IgD-negative memory B cell (primary cell): Measurements from ENCODE around the gene PRPF40B. TPM values are rescaled to one million over a fixed set of nuclear protein-coding genes. Genes with fewer than 3 reads are reported as not detected.

ENCODE experiments used
- H3K27ac Mint-ChIP-seq, 3 donors: one replicate each; pipeline ENCODE4 v1.8.0; 2020 to 2022; ENCODE audit warnings: mild to moderate bottlenecking in 3 of 3, mixed read lengths in 3 of 3, moderate library complexity in 1 of 3
- H3K27me3 Mint-ChIP-seq: one replicate; pipeline ENCODE4 v1.8.0; 2021; ENCODE audit warnings: mixed read lengths
- H3K36me3 Mint-ChIP-seq: one replicate; pipeline ENCODE4 v1.8.0; 2020; ENCODE audit warnings: mild to moderate bottlenecking, mixed read lengths
- H3K4me1 Mint-ChIP-seq, 3 donors: one replicate each; pipeline ENCODE4 v1.8.0; 2020 to 2022; ENCODE audit warnings: mixed read lengths in 3 of 3, mild to moderate bottlenecking in 1 of 3
- H3K4me3 Mint-ChIP-seq, 4 donors: one replicate each; pipeline ENCODE4 v1.8.0; 2020 to 2022; ENCODE audit warnings: mild to moderate bottlenecking in 4 of 4, mixed read lengths in 4 of 4, moderate library complexity in 3 of 4
- H3K9me3 Mint-ChIP-seq, 3 donors: one replicate each; pipeline ENCODE4 v1.8.0; 2020 to 2021; ENCODE audit warnings: mixed read lengths in 3 of 3, mild to moderate bottlenecking in 1 of 3
- polyA plus RNA-seq: library from polyadenylated mRNA; unstranded; fragments of 300-500 nt; fragmentation: Illumina TruSeq; gene quantifications from one replicate; pipeline ENCODE4 v1.2.3, GENCODE V29; 2021

The PRPF40B gene
- polyA plus RNA-seq, 1 donor from 2014 or later, result 5.7 TPM

DNA sequence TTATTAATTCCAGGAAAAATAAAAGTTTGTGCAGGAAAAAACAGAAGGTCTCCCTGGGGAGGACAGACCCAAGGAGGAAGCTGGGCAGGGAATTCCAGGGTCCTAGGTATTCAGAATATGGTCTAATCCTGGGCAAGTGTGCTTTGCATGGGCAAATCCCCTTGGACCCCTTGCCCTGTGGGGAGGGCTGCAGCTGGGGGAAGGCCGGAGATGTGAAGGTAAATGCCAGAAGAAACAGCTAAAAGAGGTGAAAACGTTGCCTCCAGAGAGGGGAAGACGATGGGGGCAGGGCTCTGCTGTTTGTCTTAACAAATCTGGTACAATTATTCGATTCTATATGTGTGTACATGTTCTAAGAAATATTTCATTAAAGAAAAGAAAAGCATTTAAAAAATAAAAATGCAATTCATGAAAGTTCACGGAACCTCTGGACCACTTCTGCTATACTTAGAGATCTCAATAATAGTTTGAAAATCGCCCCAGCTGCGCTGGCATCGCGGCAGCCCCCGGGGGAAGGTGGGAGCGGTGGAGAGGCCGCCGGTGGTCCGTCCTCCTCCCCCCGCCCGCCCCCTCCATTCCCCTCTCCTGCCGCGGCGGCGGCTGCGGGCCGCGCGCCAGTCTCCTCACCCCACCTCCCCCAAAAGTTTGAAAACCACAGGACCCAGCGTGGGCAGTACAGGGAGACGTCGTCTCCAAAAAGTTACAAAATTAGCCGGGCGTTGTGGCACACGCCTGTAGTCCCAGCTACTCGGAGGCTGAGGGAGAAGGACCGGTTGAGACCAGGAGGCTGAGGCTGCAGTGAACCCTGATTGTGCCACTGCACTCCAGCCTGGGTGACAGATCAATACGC lies 1.5 kb upstream of the PRPF40B start:
- Mint-ChIP-seq H3K9me3 (no peaks in the 10 kb centered on the region), H3K27me3 (peaks cover 5% of the 10 kb centered on the region), H3K27ac (peak overlapping the region; percentile 91 to 98 (median 94)), H3K36me3 (no peaks in the 10 kb centered on the region), H3K4me1 (peaks cover 14 to 30% (median 18%) of the 10 kb centered on the region in 3 donors), H3K4me3 (peak overlapping the region; percentile 90 to 98 (median 94))

GRCh38 chr12:49622501-49623141 lies 740 bp upstream of the PRPF40B start:
- H3K27me3 Mint-ChIP-seq, result peaks cover 5% of the 10 kb centered on the region
- H3K4me1 Mint-ChIP-seq, result peaks cover 14 to 30% (median 18%) of the 10 kb centered on the region in 3 donors
- H3K27ac Mint-ChIP-seq, result peak overlapping the region; percentile 91 to 98 (median 94)
- H3K4me3 Mint-ChIP-seq, result peak overlapping the region; percentile 90 to 98 (median 94)
- H3K9me3 Mint-ChIP-seq, result no peaks in the 10 kb centered on the region
- no peaks in the 10 kb centered on the region for H3K36me3 Mint-ChIP-seq

DNA sequence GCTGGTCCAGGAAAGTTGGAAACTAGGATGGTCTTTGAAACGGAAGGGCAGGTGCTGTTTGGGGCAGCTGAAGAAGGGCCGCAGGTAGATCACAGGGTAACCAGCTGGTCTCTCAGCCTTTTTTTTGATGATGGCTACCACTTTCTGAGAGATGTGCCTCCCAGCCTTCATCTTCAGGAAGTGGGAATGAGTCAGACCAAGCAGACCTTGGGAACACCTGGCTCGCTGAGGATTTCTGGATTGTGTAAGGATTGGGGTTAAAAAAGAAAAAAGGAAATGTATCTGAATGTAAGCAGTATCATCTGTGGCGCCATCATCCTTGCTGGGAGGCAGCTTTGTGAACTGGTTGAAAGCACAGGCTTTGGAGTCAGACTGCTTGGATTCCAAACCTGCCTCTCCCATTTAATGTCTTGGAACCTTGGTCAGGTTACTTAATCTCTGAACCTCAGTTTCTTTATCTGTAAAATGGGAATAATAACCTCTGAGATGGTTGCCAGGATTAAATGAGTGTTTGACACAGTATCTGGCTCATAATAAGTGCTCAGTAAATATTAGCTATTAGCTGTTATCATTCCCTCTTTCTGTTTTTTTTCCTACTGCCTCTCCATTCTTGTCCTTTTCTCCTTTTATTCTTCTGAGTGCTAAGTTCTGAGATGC lies 1.7 kb downstream of the PRPF40B start:
- H3K27me3 Mint-ChIP-seq, result no peaks in the 10 kb centered on the region
- H3K4me1 Mint-ChIP-seq, result peaks cover 14 to 21% (median 18%) of the 10 kb centered on the region in 3 donors
- no peaks in the 10 kb centered on the region for H3K36me3 Mint-ChIP-seq
- peak overlapping the region in 2 of 3 donors; percentile 24 to 74 for H3K27ac Mint-ChIP-seq
- H3K4me3 Mint-ChIP-seq, result no peak overlapping the region
- H3K9me3 Mint-ChIP-seq, result no peaks in the 10 kb centered on the region

- Mint-ChIP-seq H3K4me3 (no peak overlapping the region), H3K27me3 (no peaks in the 10 kb centered on the region), H3K36me3 (no peaks in the 10 kb centered on the region), H3K27ac (no peak overlapping the region), H3K4me1 (peaks cover 8 to 15% (median 13%) of the 10 kb centered on the region in 3 donors), H3K9me3 (no peaks in the 10 kb centered on the region)
Measured at GRCh38 chr12:49626169-49626835, 2.9 kb downstream of the PRPF40B start.

DNA sequence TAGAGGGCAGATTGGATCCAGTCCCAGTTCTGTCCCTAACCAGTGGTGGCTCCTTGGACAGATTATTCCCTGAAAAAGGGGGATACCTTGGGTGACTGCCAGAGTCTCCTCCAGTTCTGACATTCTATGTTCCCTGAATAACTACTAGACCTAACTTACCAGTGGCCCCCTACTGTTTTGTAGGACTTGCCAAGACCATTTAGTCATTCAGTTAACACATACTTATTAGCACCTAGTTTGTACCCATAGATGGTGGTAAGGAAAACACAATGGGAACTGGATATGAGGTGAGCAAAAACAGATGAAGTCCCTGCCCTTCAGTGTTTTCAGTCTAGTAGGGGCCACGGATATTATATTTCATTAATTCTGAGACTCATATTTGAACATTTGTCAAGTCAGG lies 3.5 kb downstream of the PRPF40B start:
- Mint-ChIP-seq H3K27me3 (no peaks in the 10 kb centered on the region), H3K4me3 (no peak overlapping the region), H3K9me3 (no peaks in the 10 kb centered on the region), H3K27ac (no peak overlapping the region), H3K36me3 (no peaks in the 10 kb centered on the region), H3K4me1 (peaks cover 4 to 11% (median 8%) of the 10 kb centered on the region in 3 donors)

GRCh38 chr12:49627752-49628360 lies 4.5 kb downstream of the PRPF40B start:
- H3K36me3 Mint-ChIP-seq, result no peaks in the 10 kb centered on the region

DNA sequence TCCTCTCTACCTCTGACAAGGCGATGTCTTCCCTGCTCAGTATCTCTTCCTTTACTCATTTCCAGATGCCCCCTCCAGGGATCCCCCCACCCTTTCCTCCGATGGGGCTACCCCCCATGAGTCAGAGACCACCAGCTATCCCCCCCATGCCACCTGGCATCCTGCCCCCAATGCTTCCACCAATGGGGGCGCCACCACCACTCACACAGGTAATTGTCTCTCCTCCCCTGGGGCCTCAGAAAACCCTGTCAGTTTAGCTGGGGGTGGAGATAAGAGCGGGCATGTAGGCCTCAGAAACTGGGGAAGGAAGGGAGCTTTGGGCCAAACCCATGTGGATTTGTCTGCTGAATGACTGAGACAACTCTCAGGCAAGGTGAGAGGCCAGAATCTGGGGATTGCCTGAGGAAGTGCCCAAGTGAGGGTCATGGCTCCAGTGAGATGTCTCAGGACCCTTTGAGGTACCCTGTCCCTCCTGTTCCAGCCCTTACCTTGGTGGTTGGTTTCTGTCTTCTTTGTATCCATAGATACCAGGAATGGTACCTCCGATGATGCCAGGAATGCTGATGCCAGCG lies 8.1 kb downstream of the PRPF40B start:
- Mint-ChIP-seq H3K27me3 (no peaks in the 10 kb centered on the region), H3K9me3 (no peaks in the 10 kb centered on the region), H3K4me3 (no peak overlapping the region), H3K4me1 (no peaks in the 10 kb centered on the region), H3K27ac (no peak overlapping the region), H3K36me3 (no peaks in the 10 kb centered on the region)

More at GRCh38 chr12:49627752-49628360, 4.5 kb downstream of the PRPF40B start:
- Mint-ChIP-seq H3K27me3 (no peaks in the 10 kb centered on the region), H3K27ac (no peak overlapping the region), H3K4me3 (no peak overlapping the region), H3K9me3 (no peaks in the 10 kb centered on the region), H3K4me1 (peaks cover 0 to 4% (median 1%) of the 10 kb centered on the region in 3 donors)

DNA sequence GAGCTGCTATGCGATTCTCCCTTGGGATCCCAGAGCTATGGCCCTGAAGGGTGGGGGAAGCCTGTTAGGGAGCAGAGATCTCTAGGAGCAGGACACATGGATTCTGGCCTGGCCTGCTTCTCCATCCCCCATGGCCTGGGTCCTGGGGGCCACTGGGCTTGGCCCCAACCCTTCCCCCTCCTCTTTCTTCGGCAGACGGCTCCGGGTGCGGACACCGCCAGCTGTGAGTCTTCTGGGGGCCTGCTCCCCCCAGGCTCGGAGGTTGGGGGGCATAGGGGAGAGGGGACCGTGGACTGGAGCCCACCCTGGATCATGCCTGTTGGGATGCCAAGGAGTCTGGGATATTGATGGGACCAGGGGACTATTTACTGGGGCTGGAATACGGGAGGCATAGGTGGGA lies 9.0 kb downstream of the PRPF40B start:
- Mint-ChIP-seq H3K4me3 (no peak overlapping the region), H3K9me3 (no peaks in the 10 kb centered on the region), H3K27ac (no peak overlapping the region), H3K36me3 (no peaks in the 10 kb centered on the region), H3K4me1 (peaks cover 6 to 9% (median 6%) of the 10 kb centered on the region in 3 donors), H3K27me3 (no peaks in the 10 kb centered on the region)

DNA sequence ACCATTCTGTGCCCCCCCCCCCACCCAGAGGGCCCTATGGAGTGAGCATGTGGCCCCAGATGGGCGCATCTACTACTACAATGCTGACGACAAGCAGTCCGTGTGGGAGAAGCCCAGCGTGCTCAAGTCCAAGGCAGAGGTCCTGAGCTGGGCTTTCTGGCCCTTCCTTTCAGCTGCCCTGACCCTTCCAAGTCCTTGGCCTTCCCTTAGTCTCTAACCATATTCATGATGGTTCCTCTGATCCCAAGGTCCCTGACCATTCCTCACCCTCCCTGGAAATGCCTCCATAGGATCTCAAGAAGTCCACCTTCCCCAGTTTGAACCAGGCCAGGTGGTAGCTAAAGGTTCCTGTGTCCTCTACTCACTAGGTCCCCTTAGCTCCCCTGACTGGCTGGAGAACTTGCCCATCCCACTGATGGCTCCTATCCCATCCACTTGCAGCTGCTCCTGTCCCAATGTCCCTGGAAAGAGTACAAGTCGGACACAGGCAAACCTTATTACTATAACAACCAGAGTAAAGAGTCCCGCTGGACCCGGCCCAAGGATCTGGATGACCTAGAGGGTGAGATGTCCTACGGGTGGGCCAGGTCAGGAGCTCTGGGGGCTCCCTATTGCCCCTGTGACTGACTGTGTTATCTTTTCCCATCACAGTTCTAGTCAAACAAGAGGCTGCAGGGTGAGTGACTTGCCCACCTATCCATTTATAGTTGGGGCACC lies 9.8 kb downstream of the PRPF40B start:
- H3K27ac Mint-ChIP-seq, result no peak overlapping the region
- H3K4me1 Mint-ChIP-seq, result peaks cover 6 to 9% (median 6%) of the 10 kb centered on the region in 3 donors
- H3K4me3 Mint-ChIP-seq, result no peak overlapping the region
- no peaks in the 10 kb centered on the region for H3K9me3 Mint-ChIP-seq
- H3K36me3 Mint-ChIP-seq, result peaks cover 3% of the 10 kb centered on the region
- H3K27me3 Mint-ChIP-seq, result no peaks in the 10 kb centered on the region

- Mint-ChIP-seq H3K4me1 (peaks cover 6 to 9% (median 6%) of the 10 kb centered on the region in 3 donors), H3K27ac (no peak overlapping the region), H3K27me3 (no peaks in the 10 kb centered on the region), H3K36me3 (peaks cover 3% of the 10 kb centered on the region), H3K4me3 (no peak overlapping the region), H3K9me3 (no peaks in the 10 kb centered on the region)
Measured at GRCh38 chr12:49633703-49634345, 10.5 kb downstream of the PRPF40B start.

- no peak overlapping the region for H3K27ac Mint-ChIP-seq
- no peaks in the 10 kb centered on the region for H3K27me3 Mint-ChIP-seq
- no peak overlapping the region for H3K4me3 Mint-ChIP-seq
- H3K9me3 Mint-ChIP-seq, result no peaks in the 10 kb centered on the region
- H3K36me3 Mint-ChIP-seq, result peaks cover 3% of the 10 kb centered on the region
- peaks cover 11 to 13% (median 12%) of the 10 kb centered on the region in 3 donors for H3K4me1 Mint-ChIP-seq
Measured at GRCh38 chr12:49635036-49635435, 11.7 kb downstream of the PRPF40B start.

- no peaks in the 10 kb centered on the region for H3K27me3 Mint-ChIP-seq
- H3K9me3 Mint-ChIP-seq, result no peaks in the 10 kb centered on the region
- no peak overlapping the region for H3K4me3 Mint-ChIP-seq
- H3K27ac Mint-ChIP-seq, result no peak overlapping the region
- H3K4me1 Mint-ChIP-seq, result peaks cover 11 to 13% (median 12%) of the 10 kb centered on the region in 3 donors
- H3K36me3 Mint-ChIP-seq, result peaks cover 3% of the 10 kb centered on the region
Measured at GRCh38 chr12:49635656-49636055, 12.3 kb downstream of the PRPF40B start.

GRCh38 chr12:49636574-49636973 lies 13.2 kb downstream of the PRPF40B start:
- H3K27me3 Mint-ChIP-seq, result no peaks in the 10 kb centered on the region
- no peaks in the 10 kb centered on the region for H3K9me3 Mint-ChIP-seq
- peaks cover 11 to 13% (median 12%) of the 10 kb centered on the region in 3 donors for H3K4me1 Mint-ChIP-seq
- peaks cover 3% of the 10 kb centered on the region for H3K36me3 Mint-ChIP-seq
- peak overlapping the region in 1 of 3 donors; percentile 37 for H3K27ac Mint-ChIP-seq
- no peak overlapping the region for H3K4me3 Mint-ChIP-seq
